C4-2B (cell line): ENCODE measurements around the gene ID3.
"Not testable (repeated sequence)": the region's sequence is repeated elsewhere in the genome, so short reads cannot be mapped to it uniquely, and the experiment has no call there.

ENCODE experiments used
- H3K27ac ChIP-seq: fragments of 450-650 bp; 2 replicates; pipeline ENCODE4 v1.5.1; 2017
- CTCF ChIP-seq: fragments of 450-650 bp; conservative IDR thresholded peaks from 2 replicates; pipeline ENCODE4 v1.5.1; 2017; ENCODE audit warnings: mild to moderate bottlenecking
- ZFX ChIP-seq: fragments of 450-650 bp; IDR thresholded peaks from 2 replicates; pipeline ENCODE4 v1.6.1; 2017

The ID3 gene

GRCh38 chr1:23543707-23544443 is 15.4 kb downstream of the ID3 start:
- no peak overlapping the region for H3K27ac ChIP-seq
- no peak for TF ChIP-seq ZFX
- no peak for TF ChIP-seq CTCF

GRCh38 chr1:23542940-23543339 is 16.4 kb downstream of the ID3 start:
- H3K27ac ChIP-seq = not testable (repeated sequence)

GRCh38 chr1:23539698-23540266 is 19.5 kb downstream of the ID3 start:
- peak overlapping the region; percentile 42 for H3K27ac ChIP-seq

GRCh38 chr1:23537296-23537973 is 21.9 kb downstream of the ID3 start:
- no peak overlapping the region for H3K27ac ChIP-seq
- TF ChIP-seq CTCF (no peak), ZFX (no peak)

More at GRCh38 chr1:23539698-23540266, 19.5 kb downstream of the ID3 start:
- TF ChIP-seq CTCF (peak; percentile 85), ZFX (no peak)

GRCh38 chr1:23533246-23534023 is 25.9 kb downstream of the ID3 start:
- no peak overlapping the region for H3K27ac ChIP-seq
- TF ChIP-seq ZFX (no peak), CTCF (no peak)

- peak overlapping the region; percentile 88 for H3K27ac ChIP-seq
- TF ChIP-seq CTCF (no peak), ZFX (no peak)
Observed at GRCh38 chr1:23531562-23532094, 27.7 kb downstream of the ID3 start.

GRCh38 chr1:23530747-23531561 is 28.3 kb downstream of the ID3 start, which contains the start of gene E2F2:
Gene E2F2 (minus strand): TSS chr1:23531233. CDS start chr1:23530793, 440 bp downstream.
- peak within 1 kb of the TSS; percentile 88 for H3K27ac ChIP-seq
- TF ChIP-seq ZFX = peak; percentile 41; the same call in 1 of the 2 replicates
- TF ChIP-seq CTCF = no peak
